22Rv1 (cell line): ENCODE measurements around the gene SLAMF1.
"Not testable (repeated sequence)": the region's sequence is repeated elsewhere in the genome, so short reads cannot be mapped to it uniquely, and the experiment has no call there.

Source experiments
- H3K27ac ChIP-seq: fragments of 450-650 bp; 2 replicates; pipeline ENCODE4 v1.5.1; 2017
- CTCF ChIP-seq: fragments of 450-650 bp; IDR thresholded peaks from 2 replicates; pipeline ENCODE4 v1.5.1; 2017; ENCODE audit warnings: mild to moderate bottlenecking
- ZFX ChIP-seq: fragments of 450-650 bp; IDR thresholded peaks from 2 replicates; pipeline ENCODE4 v1.6.1; 2017; ENCODE audit warnings: antibody characterized with exemption, borderline replicate concordance

SLAMF1 gene

GRCh38 chr1:160588468-160588867, 58.4 kb downstream of the SLAMF1 start:
- no peak overlapping the region for H3K27ac ChIP-seq
- TF ChIP-seq ZFX = no peak
- no peak for TF ChIP-seq CTCF

- TF ChIP-seq ZFX (no peak), CTCF (no peak)
- no peak overlapping the region for H3K27ac ChIP-seq
These were observed 62.1 kb downstream of the SLAMF1 start for GRCh38 chr1:160584784-160585183.

DNA sequence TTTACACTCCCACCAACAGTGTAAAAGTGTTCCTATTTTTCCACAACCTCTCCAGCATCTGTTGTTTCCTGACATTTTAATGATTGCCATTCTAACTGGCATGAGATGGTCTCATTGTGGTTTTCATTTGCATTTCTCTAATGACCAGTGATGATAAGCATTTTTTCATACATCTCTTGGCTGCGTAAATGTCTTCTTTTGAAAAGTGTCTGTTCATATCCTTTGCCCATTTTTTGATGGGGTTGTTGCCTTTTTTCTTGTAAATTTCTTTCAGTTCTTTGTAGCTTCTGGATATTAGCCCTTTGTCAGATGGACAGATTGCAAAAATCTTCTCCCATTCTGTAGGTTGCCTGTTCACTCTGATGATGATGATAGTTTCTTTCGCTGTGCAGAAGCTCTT, 63.9 kb downstream of the SLAMF1 start:
- not testable (repeated sequence) for H3K27ac ChIP-seq

DNA sequence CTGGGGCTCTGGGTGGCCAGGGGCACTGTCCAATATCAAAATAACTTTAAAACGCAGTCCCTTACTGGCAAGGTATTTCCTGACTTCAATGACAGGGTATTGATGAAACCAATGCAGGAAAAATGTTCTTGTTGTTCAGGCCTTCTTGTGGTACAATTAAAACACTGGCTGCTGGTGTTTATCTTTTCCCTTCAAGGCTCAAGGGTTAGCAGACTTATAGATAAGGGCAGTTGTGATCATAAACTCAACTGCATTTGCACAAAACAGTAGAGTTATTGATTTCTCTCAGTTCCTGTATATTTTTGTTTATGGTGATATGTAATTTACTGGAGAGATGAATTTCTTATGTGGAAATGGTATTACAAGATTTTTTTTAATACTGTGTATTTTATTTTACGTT, 64.9 kb downstream of the SLAMF1 start:
- H3K27ac ChIP-seq = no peak overlapping the region
- TF ChIP-seq CTCF (no peak), ZFX (no peak)

DNA sequence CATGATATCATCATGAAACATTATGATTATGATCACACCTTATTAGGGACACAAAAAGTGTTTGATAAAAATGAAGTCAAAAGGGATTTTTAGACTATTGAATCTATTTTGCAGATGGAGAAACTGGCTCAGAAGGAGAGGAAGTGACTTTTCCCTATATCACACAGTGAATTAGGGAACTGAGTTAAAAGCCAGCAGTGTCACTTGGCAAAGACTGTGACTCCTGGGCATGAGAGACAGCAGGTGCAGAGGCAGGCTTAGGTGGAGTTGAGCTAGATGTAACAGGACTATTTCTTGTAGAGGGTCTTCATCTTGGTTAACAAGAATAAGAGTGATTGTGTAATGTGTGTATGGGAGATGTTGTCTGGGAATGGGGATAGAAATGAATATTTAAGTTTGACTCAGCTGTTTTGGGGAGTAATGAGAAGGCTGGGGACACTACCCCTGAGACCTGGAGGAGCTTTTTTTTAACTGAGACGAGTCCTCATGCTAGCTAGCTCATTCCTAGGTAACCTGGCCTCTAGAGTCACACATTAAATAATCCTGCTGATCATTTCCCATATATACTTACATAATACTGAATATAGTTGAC, 66.5 kb downstream of the SLAMF1 start:
- no peak for TF ChIP-seq CTCF
- TF ChIP-seq ZFX = no peak
- no peak overlapping the region for H3K27ac ChIP-seq

- TF ChIP-seq CTCF (no peak), ZFX (no peak)
- H3K27ac ChIP-seq = no peak within 1 kb of the TSS
These were observed 67.6 kb downstream of the SLAMF1 start, which contains the start of gene CD84 for GRCh38 chr1:160579216-160579701. CD84 (minus strand) TSS chr1:160579496; CDS start chr1:160579437, 59 bp downstream.

DNA sequence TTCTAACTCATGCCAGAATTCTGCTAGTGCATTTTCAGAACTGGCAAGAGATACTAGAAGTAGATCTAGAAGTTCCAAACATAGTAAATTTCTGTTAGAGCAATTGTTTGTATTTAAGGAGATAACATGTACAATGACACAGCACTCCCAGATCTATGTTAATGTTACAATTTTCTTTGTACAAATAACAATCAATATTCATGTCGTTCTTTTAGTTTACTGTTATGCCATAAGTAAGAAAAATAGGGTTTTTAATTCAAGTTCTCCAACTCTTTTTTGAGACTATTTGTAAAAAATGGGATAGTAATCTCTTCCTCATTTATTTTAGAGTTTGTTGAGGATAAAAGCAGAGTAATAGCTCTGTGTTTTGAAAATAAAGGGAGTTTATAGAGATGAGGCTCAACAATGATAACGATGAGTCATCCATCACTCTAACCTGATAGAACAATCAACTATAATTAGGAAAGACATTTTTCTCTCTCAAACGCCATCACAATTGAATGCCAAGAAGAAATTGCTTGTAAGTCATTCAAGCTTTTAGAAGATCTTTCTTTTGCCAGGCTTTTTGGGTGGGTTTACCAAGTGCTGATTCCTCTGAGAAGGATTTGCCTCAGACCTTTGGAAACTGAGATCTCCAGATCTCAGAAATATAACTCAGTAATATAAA, 68.2 kb downstream of the SLAMF1 start:
- H3K27ac ChIP-seq = no peak overlapping the region
- no peak for TF ChIP-seq ZFX
- TF ChIP-seq CTCF = no peak
